CD4-positive, alpha-beta memory T cell (primary cell): ENCODE measurements around the gene PLEKHG2. TPM values are rescaled to one million over a fixed set of nuclear protein-coding genes. Genes with fewer than 3 reads are reported as not detected.

Experiments used
- CTCF ChIA-PET: fragments of 350-600 bp; sonication (Branson Sonifier 250); formaldehyde crosslinking; loops from one replicate; lab custom pipeline; 2021; ENCODE audit warnings: inconsistent platforms; ENCODE audit not compliant: partially characterized antibody; lab: Charles Lee
- POLR2A ChIA-PET: fragments of 350-600 bp; sonication (Branson Sonifier 250); formaldehyde crosslinking; loops from one replicate; lab custom pipeline; 2021; ENCODE audit not compliant: partially characterized antibody; lab: Charles Lee
- DNase-seq, 5 donors: peaks; one replicate each; pipeline versions ENCODE4 v3.0.0 to v3.0.0-alpha.2; 2020 to 2022; ENCODE audit warnings: mixed read lengths in 1 of 5
- H3K27ac ChIP-seq: one replicate; pipeline ENCODE4 v1.7.0; 2013; ENCODE audit warnings: low read depth, low read length
- H3K27me3 ChIP-seq: 2 replicates; pipeline ENCODE4 v1.7.0; 2013; ENCODE audit warnings: mild to moderate bottlenecking, low read length, moderate library complexity; ENCODE audit not compliant: insufficient read depth
- H3K36me3 ChIP-seq: 2 replicates; pipeline ENCODE4 v1.7.0; 2013; ENCODE audit warnings: mild to moderate bottlenecking, low read length, moderate library complexity; ENCODE audit not compliant: insufficient read depth
- H3K4me1 ChIP-seq: 2 replicates; pipeline ENCODE4 v1.7.0; 2013; ENCODE audit warnings: mild to moderate bottlenecking, low read length, moderate library complexity; ENCODE audit not compliant: insufficient read depth
- H3K4me3 ChIP-seq, 2 donors: one replicate each; pipeline ENCODE4 v1.7.0; 2013; ENCODE audit warnings: low read length in 2 of 2, mild to moderate bottlenecking in 1 of 2
- H3K9me3 ChIP-seq, 2 donors: one replicate each; pipeline ENCODE4 v1.7.0; 2013; ENCODE audit warnings: low read length in 2 of 2, control low read depth in 1 of 2; ENCODE audit not compliant: control insufficient read depth in 1 of 2
- H3K27ac Mint-ChIP-seq, 7 donors: one replicate each; pipeline ENCODE4 v1.8.0; 2020 to 2021; ENCODE audit warnings: mixed read lengths in 7 of 7, mild to moderate bottlenecking in 6 of 7, inconsistent platforms in 3 of 7, moderate library complexity in 3 of 7
- H3K27me3 Mint-ChIP-seq, 2 donors: one replicate each; pipeline ENCODE4 v1.8.0; 2020 to 2021; ENCODE audit warnings: mixed read lengths in 2 of 2
- H3K36me3 Mint-ChIP-seq, 2 donors: one replicate each; pipeline ENCODE4 v1.8.0; 2020 to 2021; ENCODE audit warnings: mixed read lengths in 2 of 2, inconsistent platforms in 1 of 2, mild to moderate bottlenecking in 1 of 2
- H3K4me1 Mint-ChIP-seq, 4 donors: one replicate each; pipeline ENCODE4 v1.8.0; 2020 to 2021; ENCODE audit warnings: mixed read lengths in 4 of 4, mild to moderate bottlenecking in 1 of 4
- H3K4me3 Mint-ChIP-seq, 8 donors: one replicate each; pipeline ENCODE4 v1.8.0; 2020 to 2021; ENCODE audit warnings: mixed read lengths in 8 of 8, mild to moderate bottlenecking in 7 of 8, moderate library complexity in 6 of 8, inconsistent platforms in 3 of 8
- H3K9me3 Mint-ChIP-seq, 8 donors: one replicate each; pipeline ENCODE4 v1.8.0; 2020 to 2021; ENCODE audit warnings: mixed read lengths in 8 of 8, mild to moderate bottlenecking in 5 of 8, inconsistent platforms in 3 of 8, moderate library complexity in 1 of 8
- intact Hi-C: fragments of 100-400 bp; cut with micrococcal nuclease; formaldehyde crosslinking; loops from one replicate; pipeline ENCODE4 v1.15.1; 2023
- polyA plus RNA-seq, 2 donors: library from polyadenylated mRNA; unstranded; fragments of 300-500 nt; fragmentation: Illumina TruSeq; gene quantifications; one replicate each; pipeline ENCODE4 v1.2.3, GENCODE V29; 2021
- total RNA-seq, 2 experiments: library from RNA; stranded (reverse); gene quantifications; one replicate each; pipeline ENCODE4 v1.2.3, GENCODE V29; 2021

PLEKHG2 gene
- total and polyA plus RNA-seq, 4 experiments from 2014 or later: 1.4 to 17.0 (median 8.6) TPM

GRCh38 chr19:39380521-39381502 is 31.7 kb upstream of the PLEKHG2 start:
- ChIA-PET POLR2A (no interaction called here), CTCF (no interaction called here)
- Histone ChIP-seq H3K36me3 (peaks cover 68% of the 10 kb centered on the region), H3K4me3 (no peak overlapping the region), H3K27me3 (no peaks in the 10 kb centered on the region), H3K4me1 (no peaks in the 10 kb centered on the region), H3K27ac (no peak overlapping the region), H3K9me3 (no peaks in the 10 kb centered on the region)
- no peak for DNase-seq
- Mint-ChIP-seq H3K36me3 (peaks cover 36 to 89% of the 10 kb centered on the region in 2 donors), H3K9me3 (no peaks in the 10 kb centered on the region), H3K27me3 (no peaks in the 10 kb centered on the region), H3K4me3 (no peak overlapping the region), H3K4me1 (no peaks in the 10 kb centered on the region), H3K27ac (peak overlapping the region in 6 of 7 donors; percentile 16 to 86 (median 34))
- intact Hi-C loops: no loop called here

- intact Hi-C loops: no loop called here
- peak overlapping the region in 5 of 7 donors; percentile 25 to 76 (median 36) for H3K27ac Mint-ChIP-seq
- POLR2A ChIA-PET: interaction anchor here (0.6 kb wide), 1 partner anchor 54 kb away, joined by 3 read pairs; the partner anchor contains the start of gene RPS16
Observed at GRCh38 chr19:39381910-39382611, 30.4 kb upstream of the PLEKHG2 start.

GRCh38 chr19:39382991-39383828 is 29.3 kb upstream of the PLEKHG2 start:
- no peak overlapping the region for H3K4me3 Mint-ChIP-seq
- peak overlapping the region in 4 of 7 donors; percentile 40 to 80 (median 54) for H3K27ac Mint-ChIP-seq
- DNase-seq: no peak
- POLR2A ChIA-PET: interaction anchor here (0.6 kb wide), 1 partner anchor 53 kb away, joined by 3 read pairs; the partner anchor contains the start of gene RPS16
- no peaks in the 10 kb centered on the region for H3K9me3 ChIP-seq
- peaks cover 0 to 3% (median under 1%) of the 10 kb centered on the region in 4 donors for H3K4me1 Mint-ChIP-seq
- intact Hi-C loops: no loop called here
- H3K27ac ChIP-seq: no peak overlapping the region
- no peaks in the 10 kb centered on the region for H3K4me1 ChIP-seq
- H3K27me3 Mint-ChIP-seq: no peaks in the 10 kb centered on the region
- no peak overlapping the region for H3K4me3 ChIP-seq
- CTCF ChIA-PET: no interaction called here
- H3K36me3 ChIP-seq: peaks cover 64% of the 10 kb centered on the region
- no peaks in the 10 kb centered on the region for H3K9me3 Mint-ChIP-seq
- H3K27me3 ChIP-seq: no peaks in the 10 kb centered on the region
- peaks cover 36 to 89% of the 10 kb centered on the region in 2 donors for H3K36me3 Mint-ChIP-seq

More at GRCh38 chr19:39381910-39382611, 30.4 kb upstream of the PLEKHG2 start:
- H3K27ac ChIP-seq: no peak overlapping the region
- Mint-ChIP-seq H3K36me3 (peaks cover 41 to 90% of the 10 kb centered on the region in 2 donors), H3K4me3 (no peak overlapping the region), H3K4me1 (peaks cover 0 to 3% (median 0%) of the 10 kb centered on the region in 4 donors), H3K9me3 (no peaks in the 10 kb centered on the region), H3K27me3 (no peaks in the 10 kb centered on the region)
- H3K27me3 ChIP-seq: no peaks in the 10 kb centered on the region
- no peak overlapping the region for H3K4me3 ChIP-seq
- H3K9me3 ChIP-seq: no peaks in the 10 kb centered on the region
- peaks cover 68% of the 10 kb centered on the region for H3K36me3 ChIP-seq
- no peaks in the 10 kb centered on the region for H3K4me1 ChIP-seq
- DNase-seq: no peak
- CTCF ChIA-PET: no interaction called here

- Mint-ChIP-seq H3K4me3 (no peak overlapping the region), H3K4me1 (peaks cover 2 to 16% (median 7%) of the 10 kb centered on the region in 4 donors), H3K27ac (peak overlapping the region in 6 of 7 donors; percentile 37 to 89 (median 75)), H3K9me3 (no peaks in the 10 kb centered on the region), H3K36me3 (peaks cover 39 to 88% of the 10 kb centered on the region in 2 donors), H3K27me3 (no peaks in the 10 kb centered on the region)
- CTCF ChIA-PET: no interaction called here
- Histone ChIP-seq H3K9me3 (no peaks in the 10 kb centered on the region), H3K36me3 (peaks cover 66% of the 10 kb centered on the region), H3K27me3 (no peaks in the 10 kb centered on the region), H3K4me1 (peaks cover 6% of the 10 kb centered on the region), H3K4me3 (no peak overlapping the region), H3K27ac (no peak overlapping the region)
- POLR2A ChIA-PET: interaction anchor here (0.7 to 0.8 kb wide), 2 partner anchors 26 to 253 kb away, joined by 3 read pairs; no protein-coding TSS in a partner anchor
- DNase-seq: no peak
- intact Hi-C loops: no loop called here
Observed at GRCh38 chr19:39384839-39385568, 27.5 kb upstream of the PLEKHG2 start.

GRCh38 chr19:39385629-39386411 is 26.6 kb upstream of the PLEKHG2 start:
- ChIA-PET CTCF (interaction anchor here (1.5 kb wide), 1 partner anchor 264 kb away, joined by 3 read pairs; no protein-coding TSS in a partner anchor), POLR2A (interaction anchor here (0.7 to 0.8 kb wide), 2 partner anchors 26 to 254 kb away, joined by 3 read pairs; no protein-coding TSS in a partner anchor)
- H3K27me3 Mint-ChIP-seq: no peaks in the 10 kb centered on the region
- peak overlapping the region in 1 of 8 donors; percentile 15 for H3K4me3 Mint-ChIP-seq
- DNase-seq: no peak
- H3K27ac ChIP-seq: no peak overlapping the region
- peak overlapping the region in 6 of 7 donors; percentile 53 to 89 (median 80) for H3K27ac Mint-ChIP-seq
- H3K9me3 ChIP-seq: no peaks in the 10 kb centered on the region
- H3K36me3 ChIP-seq: peaks cover 61% of the 10 kb centered on the region
- no peaks in the 10 kb centered on the region for H3K9me3 Mint-ChIP-seq
- intact Hi-C loops: no loop called here
- H3K4me3 ChIP-seq: no peak overlapping the region
- H3K27me3 ChIP-seq: no peaks in the 10 kb centered on the region
- peaks cover 39 to 89% of the 10 kb centered on the region in 2 donors for H3K36me3 Mint-ChIP-seq
- peaks cover 12% of the 10 kb centered on the region for H3K4me1 ChIP-seq
- peaks cover 7 to 22% (median 14%) of the 10 kb centered on the region in 4 donors for H3K4me1 Mint-ChIP-seq
